Sciatic nerve (tissue), 2 donors: ENCODE measurements around the gene POU2AF3. TPM values are rescaled to one million over a fixed set of nuclear protein-coding genes. Genes with fewer than 3 reads are reported as not detected.

Source experiments
- ATAC-seq: fragments of 200-7000 bp; cut with Tn5 transposase; one replicate; pipeline ENCODE4 v1.9.1; 2020; ENCODE audit warnings: mild to moderate bottlenecking, moderate library complexity
- DNase-seq: peaks from one replicate; pipeline ENCODE4 v3.0.0-alpha.2; 2020; ENCODE audit warnings: low spot score
- intact Hi-C: fragments of 100-400 bp; cut with DNase I; formaldehyde crosslinking; loops from one replicate; pipeline ENCODE4 v1.14.2; 2022
- microRNA-seq: library from miRNA; unstranded; fragments of <30 nt; microRNA quantifications from one replicate; pipeline ENCODE4 v1.2.0, GENCODE V29; 2020
- total RNA-seq: library from RNA; stranded (reverse); fragmentation: NEBNext Ultra II Directional; extraction: Animal tissue kit (Norgen Biotek cat#: 25700); gene quantifications from one replicate; pipeline ENCODE4 v1.2.1, GENCODE V29; 2021
- donor health status: DM: no; HTN: no; CAD: no.
- donor health status: DM: no; HTN: no; CAD: no.

The POU2AF3 gene
- total RNA-seq, 1 donor from 2014 or later: 3.1 TPM

DNA sequence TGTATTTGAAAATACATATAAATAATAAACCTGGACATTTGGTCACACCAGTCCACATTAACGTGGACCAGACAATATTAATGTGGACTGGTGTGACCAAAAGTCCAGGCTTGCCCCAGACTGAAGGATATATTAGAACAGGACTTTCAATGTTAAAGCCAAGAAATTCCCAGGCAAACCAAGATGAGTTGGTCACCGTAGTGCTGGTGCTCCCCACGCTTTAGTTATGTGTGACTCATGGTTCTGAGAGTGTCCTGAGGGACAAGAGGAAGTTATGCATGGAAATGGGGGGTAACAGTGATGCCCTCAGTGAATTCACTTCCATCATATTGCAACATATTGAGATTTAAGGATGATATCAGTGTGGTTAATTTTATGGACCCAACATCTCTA lies 49.4 kb downstream of the POU2AF3 start:
- ATAC-seq (peak; percentile 54), DNase-seq (no peak)
- intact Hi-C loops: no loop called here

DNA sequence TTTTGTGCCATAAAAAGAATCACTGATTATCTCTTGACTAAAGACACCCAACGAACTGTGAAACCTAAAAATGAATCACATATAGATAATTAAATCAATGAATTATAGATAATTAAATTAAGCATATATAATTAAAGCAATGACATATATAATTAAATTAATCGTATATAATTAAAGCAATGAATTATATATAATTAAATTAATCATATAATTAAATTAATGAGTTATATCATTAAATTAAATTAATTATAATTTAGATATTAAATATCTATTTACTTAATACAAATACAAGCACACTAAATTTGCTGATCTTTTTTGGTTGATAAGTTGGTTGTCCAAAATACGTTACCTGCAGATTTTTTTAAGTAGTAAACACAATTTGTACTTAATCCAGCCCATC lies 49.8 kb downstream of the POU2AF3 start:
- no peak for DNase-seq
- intact Hi-C loops: no loop called here
- ATAC-seq: no peak

DNA sequence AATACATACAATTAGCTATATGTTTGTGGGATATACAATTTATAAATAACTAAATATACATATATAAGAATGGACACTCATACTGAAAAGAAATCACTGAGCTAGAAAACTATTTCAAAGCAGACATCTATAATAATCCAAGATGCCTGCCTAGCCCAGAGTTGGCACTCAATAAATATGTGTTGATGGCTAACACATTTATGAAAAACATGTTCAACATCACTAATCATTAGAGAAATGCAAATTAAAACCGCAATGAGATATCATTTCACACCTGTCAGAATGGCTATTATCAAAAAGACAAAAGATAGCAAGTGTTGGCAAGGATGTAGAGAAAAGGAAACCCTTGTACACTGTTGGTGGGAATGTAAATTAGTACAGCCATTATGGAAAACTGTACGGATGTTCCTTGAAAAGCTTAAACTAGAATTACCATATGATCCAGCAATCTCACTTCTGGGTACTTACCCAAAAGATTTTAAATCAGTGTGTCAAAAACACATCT lies 50.9 kb downstream of the POU2AF3 start:
- DNase-seq (no peak), ATAC-seq (no peak)
- intact Hi-C loops: no loop called here

GRCh38 chr11:111350811-111351210 lies 52.5 kb downstream of the POU2AF3 start:
- ATAC-seq (no peak), DNase-seq (no peak)
- intact Hi-C loops: no loop called here

- intact Hi-C loops: no loop called here
- DNase-seq: no peak
- ATAC-seq: no peak
These were observed 53.2 kb downstream of the POU2AF3 start for GRCh38 chr11:111351374-111352055.

GRCh38 chr11:111352231-111352746 lies 53.9 kb downstream of the POU2AF3 start:
- DNase-seq (no peak), ATAC-seq (no peak)
- intact Hi-C loops: no loop called here

DNA sequence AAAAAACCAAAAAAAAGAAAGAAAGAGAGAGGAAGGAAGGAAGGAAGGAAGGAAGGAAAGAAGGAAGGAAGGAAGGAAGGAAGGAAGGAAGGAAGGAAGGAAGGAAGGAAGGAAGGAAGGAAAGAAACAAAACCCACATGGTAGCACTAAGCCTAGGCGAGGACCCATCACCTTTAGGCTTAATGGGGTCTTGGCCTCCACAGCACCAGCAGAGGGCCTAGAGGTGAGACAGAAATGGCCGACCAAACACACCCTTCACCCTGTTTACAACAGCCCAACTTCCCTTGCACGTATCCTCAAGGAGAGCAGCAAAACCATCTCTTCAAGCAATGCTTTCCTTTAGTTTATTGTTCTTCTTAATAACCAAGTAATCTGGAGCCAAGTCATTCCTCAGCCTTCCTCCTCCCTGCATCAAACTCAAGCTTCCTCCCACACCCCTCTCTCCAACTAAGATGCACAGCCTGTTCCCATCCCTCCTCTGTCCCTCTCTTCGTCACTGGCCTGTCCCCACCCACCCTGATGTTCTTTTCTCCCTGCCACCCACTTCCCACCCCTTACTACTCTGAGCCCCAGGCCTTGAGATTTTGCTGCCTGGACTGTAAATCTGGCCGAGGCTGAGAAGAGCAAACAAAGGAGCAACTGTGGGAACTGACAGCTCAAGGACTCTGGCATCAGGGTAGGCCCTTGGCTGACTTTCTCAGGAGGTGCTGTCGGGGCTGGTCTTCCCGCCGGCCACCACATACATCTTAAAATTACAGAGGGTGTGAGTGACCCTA lies 54.8 kb downstream of the POU2AF3 start:
- intact Hi-C loops: no loop called here
- ATAC-seq (peak; percentile 74), DNase-seq (no peak)

GRCh38 chr11:111353776-111354600 lies 55.6 kb downstream of the POU2AF3 start:
- ATAC-seq: no peak
- intact Hi-C loops: no loop called here
- DNase-seq: no peak

DNA sequence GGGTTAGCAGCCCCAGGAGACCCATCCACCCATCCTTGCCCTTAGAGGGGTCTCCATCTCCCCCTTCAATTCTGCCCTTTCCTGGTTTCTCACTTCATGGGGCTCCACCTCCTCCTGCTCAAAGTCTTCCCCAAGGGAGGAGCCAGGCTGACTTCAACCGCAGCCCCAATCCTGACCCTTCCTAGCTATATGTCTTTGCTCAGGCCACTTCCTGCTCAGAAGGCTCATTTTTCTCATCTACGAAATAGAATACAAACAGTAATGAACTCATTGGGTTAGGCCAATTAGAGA lies 56.2 kb downstream of the POU2AF3 start:
- ATAC-seq (no peak), DNase-seq (no peak)
- intact Hi-C loops: no loop called here

DNA sequence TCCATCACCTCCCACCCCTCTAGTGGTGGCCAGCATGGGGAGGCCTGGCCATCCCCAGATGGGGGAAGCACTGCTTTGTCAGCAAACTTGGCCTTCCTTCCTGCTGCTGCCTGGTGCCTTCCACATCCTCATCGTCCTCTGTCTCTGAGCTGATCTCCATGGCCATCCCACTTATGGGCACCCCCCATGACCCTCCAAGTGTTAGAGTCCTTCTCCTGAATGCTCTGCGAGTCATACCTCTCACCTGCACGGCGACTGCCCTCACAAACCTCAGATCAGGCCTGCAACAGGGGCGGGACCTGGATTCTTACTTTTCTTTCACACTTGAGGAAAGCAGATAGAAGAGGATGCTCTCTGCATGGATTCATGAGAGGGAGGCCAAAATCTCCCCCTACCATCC lies 56.8 kb downstream of the POU2AF3 start:
- ATAC-seq (no peak), DNase-seq (no peak)
- intact Hi-C loops: no loop called here

DNA sequence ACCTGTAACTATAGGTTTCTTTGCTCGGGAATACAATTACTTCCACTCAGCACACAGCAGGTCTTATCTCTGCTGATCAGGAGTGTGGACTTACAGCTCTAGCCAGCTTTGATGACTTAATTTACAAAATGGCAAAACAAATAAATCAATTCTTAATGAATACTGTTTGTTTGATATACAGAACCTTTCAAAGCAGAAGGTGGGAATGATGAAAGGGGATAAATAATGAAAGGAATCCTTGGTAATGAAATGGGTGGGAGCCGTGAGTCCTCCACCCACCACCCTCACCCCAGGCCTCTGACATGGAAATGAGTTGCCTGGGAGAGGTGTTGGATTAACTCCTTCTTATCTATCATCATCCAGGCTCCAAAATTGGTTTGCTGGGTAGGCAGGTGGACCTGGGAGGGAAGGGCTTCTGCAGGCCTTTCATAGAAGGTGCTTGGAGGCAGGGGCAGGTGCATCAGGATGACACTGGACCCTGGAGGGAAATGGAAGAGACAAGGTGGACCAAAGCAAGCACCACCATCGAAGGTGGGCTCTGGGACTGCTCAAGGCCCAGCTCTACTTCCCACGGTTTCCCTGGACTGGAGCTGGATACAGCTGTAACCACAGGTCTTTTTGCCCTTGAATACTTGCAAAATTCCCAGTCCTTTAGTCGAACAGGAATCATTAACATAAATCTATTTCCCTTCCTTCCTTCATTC lies 57.8 kb downstream of the POU2AF3 start:
- intact Hi-C loops: no loop called here
- DNase-seq (no peak), ATAC-seq (no peak)

DNA sequence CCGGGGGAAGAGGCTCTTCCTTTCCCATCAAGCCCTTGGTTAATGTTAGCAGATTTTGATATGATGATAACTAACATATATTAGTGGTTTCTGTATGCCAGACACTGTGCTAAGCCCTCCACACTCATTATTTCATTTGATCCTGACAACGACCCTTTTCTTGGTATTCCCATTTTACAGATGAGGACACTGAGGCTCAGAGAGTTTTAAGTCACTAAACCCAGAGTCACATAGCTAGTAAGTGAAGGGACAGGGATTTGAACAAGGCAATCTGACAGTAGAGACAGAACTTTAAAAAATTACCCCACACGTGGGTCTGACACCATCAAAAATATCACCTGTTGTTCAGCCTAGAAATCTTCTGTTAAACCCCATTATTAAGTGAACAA lies 58.3 kb downstream of the POU2AF3 start:
- no peak for ATAC-seq
- intact Hi-C loops: no loop called here
- DNase-seq: no peak

DNA sequence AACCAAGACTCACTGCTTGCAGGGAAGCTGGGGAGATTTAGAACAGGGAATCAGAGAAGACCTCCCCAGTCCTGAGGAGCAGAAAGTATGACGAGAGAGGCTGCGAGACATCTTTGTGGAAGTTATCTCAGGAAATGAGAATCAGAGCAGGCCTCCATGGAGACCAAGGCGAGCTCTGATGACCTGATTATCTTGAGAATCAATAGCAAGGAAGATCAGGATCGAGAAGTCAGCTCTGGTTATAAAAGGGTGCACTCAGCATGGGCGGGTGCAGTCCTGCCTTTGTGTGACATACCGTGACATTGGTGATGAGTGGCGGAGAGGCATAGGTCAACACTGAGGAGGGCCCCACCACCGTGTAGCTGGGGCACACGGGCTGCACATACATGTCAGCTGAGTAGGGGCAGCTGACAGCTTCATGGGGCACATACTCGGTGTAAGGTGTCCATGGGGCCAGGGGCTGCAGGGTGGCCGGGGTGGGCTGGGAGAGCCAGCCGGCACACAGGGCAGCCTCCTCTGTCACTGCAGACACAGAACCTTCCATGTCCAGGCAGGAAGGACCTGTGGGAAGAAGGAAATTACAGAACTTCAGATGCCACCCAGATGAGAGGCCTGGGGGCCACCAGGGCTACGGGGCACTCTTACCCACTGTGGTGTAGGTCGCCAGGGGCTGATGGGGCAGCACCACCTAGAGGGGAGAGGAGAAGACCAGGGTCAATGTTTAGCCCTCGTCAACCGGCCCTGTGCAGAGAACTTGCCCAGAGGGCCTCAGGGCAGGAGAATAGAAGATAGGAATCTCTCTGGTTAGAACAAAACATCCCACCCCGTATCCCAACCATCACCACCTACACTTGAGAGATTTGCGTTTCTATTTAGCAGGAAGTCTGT lies 59.0 kb downstream of the POU2AF3 start:
- ATAC-seq: no peak
- intact Hi-C loops: no loop called here
- no peak for DNase-seq

Small RNAs within 50 kb of the gene (microRNA-seq; reads per million reads assigned to microRNA genes)
- gene MIR4491: not detected

Other genes with a start within 250 kb of the POU2AF3 start
- 0.80 TPM for gene POU2AF2, start 52.8 kb upstream of the POU2AF3 start, total RNA-seq
- gene POU2AF1, start 80.7 kb downstream of the POU2AF3 start, total RNA-seq: 1.2 TPM
- not detected for gene BTG4, start 213.8 kb downstream of the POU2AF3 start, total RNA-seq
- not detected for gene HOATZ, start 216.2 kb downstream of the POU2AF3 start, total RNA-seq
- 11.0 TPM for gene LAYN, start 242.2 kb downstream of the POU2AF3 start, total RNA-seq